Left renal pelvis (tissue), 4 donors: ENCODE measurements around the gene RNF157. TPM values are rescaled to one million over a fixed set of nuclear protein-coding genes. Genes with fewer than 3 reads are reported as not detected.
"Not testable (repeated sequence)": the region's sequence is repeated elsewhere in the genome, so short reads cannot be mapped to it uniquely, and the experiment has no call there.

Source experiments
- DNase-seq, 4 donors: peaks; one replicate each; pipeline ENCODE4 v3.0.0-alpha.2; 2013; ENCODE audit warnings: low read depth in 4 of 4, low spot score in 3 of 4
- polyA plus RNA-seq, 4 donors: library from polyadenylated mRNA; unstranded; fragments of 120-200 nt; gene quantifications; one replicate each; pipeline ENCODE4 v1.2.1, GENCODE V29; 2013; ENCODE audit not compliant: insufficient read length in 4 of 4

The RNF157 gene
- polyA plus RNA-seq, 4 donors = 12.4 to 30.1 (median 28.0) TPM

- DNase-seq = no peak
These were observed 44.8 kb downstream of the RNF157 start for GRCh38 chr17:76195281-76196096.

- DNase-seq = no peak
These were observed 46.7 kb downstream of the RNF157 start for GRCh38 chr17:76193591-76193990.

- DNase-seq = no peak
These were observed 48.4 kb downstream of the RNF157 start for GRCh38 chr17:76191896-76192295.

- no peak for DNase-seq
These were observed 50.6 kb downstream of the RNF157 start for GRCh38 chr17:76189741-76190140.

- no peak for DNase-seq
These were observed 51.0 kb downstream of the RNF157 start for GRCh38 chr17:76189247-76189646.

- DNase-seq = no peak
These were observed 51.9 kb downstream of the RNF157 start for GRCh38 chr17:76188213-76189016.

- DNase-seq = not testable (repeated sequence)
These were observed 53.5 kb downstream of the RNF157 start for GRCh38 chr17:76186774-76187173.

GRCh38 chr17:76184290-76184689, 56.0 kb downstream of the RNF157 start:
- no peak for DNase-seq

GRCh38 chr17:76182016-76182764, 58.1 kb downstream of the RNF157 start:
- DNase-seq = peak; percentile 70 to 81 (median 79)

- DNase-seq = no peak
These were observed 60.5 kb downstream of the RNF157 start for GRCh38 chr17:76179496-76180467.

GRCh38 chr17:76178124-76178523, 62.2 kb downstream of the RNF157 start:
- DNase-seq = no peak

GRCh38 chr17:76176701-76177574, 63.4 kb downstream of the RNF157 start:
- no peak for DNase-seq

- no peak for DNase-seq
These were observed 66.3 kb downstream of the RNF157 start for GRCh38 chr17:76174037-76174436.

GRCh38 chr17:76173474-76173873, 66.8 kb downstream of the RNF157 start:
- DNase-seq = no peak

- no peak for DNase-seq
These were observed 68.6 kb downstream of the RNF157 start for GRCh38 chr17:76171706-76172105.

- DNase-seq = no peak
These were observed 70.2 kb downstream of the RNF157 start for GRCh38 chr17:76170114-76170513.

GRCh38 chr17:76166906-76167305, 73.4 kb downstream of the RNF157 start:
- DNase-seq = no peak

GRCh38 chr17:76166168-76166567, 74.1 kb downstream of the RNF157 start:
- no peak for DNase-seq

- DNase-seq = no peak
These were observed 76.0 kb downstream of the RNF157 start for GRCh38 chr17:76164331-76164730.
